HepG2 (cell line): ENCODE data around the gene SLC18A3. TPM values are rescaled to one million over a fixed set of nuclear protein-coding genes. Genes with fewer than 3 reads are reported as not detected.

ENCODE experiments used
- ATAC-seq: fragments of 200-7000 bp; cut with Tn5 transposase; 3 replicates; pipeline ENCODE4 v1.9.1; 2020; ENCODE audit warnings: mild to moderate bottlenecking, moderate library complexity
- BruUV-seq: library from RNA; stranded (reverse); fragments of 400-500 nt; replicated peaks from 2 replicates; lab custom pipeline; 2021; lab: Mats Ljungman, UMichigan
- CTCF ChIA-PET: fragments of 300-600 bp; formaldehyde crosslinking; extraction: SDS; loops from one replicate; lab custom pipeline; 2021; ENCODE audit warnings: low total read pairs, inconsistent platforms, low intra/inter-chr PET ratio; lab: Yijun Ruan, JAX
- POLR2A ChIA-PET: fragments of 350-600 bp; sonication (Branson Sonifier 250); formaldehyde crosslinking; loops from one replicate; lab custom pipeline; 2020; ENCODE audit warnings: antibody characterized with exemption, inconsistent platforms; lab: Yijun Ruan, JAX
- DNase-seq: peaks from one replicate; pipeline ENCODE4 v3.0.0-alpha.2; 2015; ENCODE audit warnings: low spot score
- FAIRE-seq: peaks from 3 replicates; lab custom pipeline; 2011; peaks lifted over from hg19 to GRCh38; lab: Jason Lieb, UNC
- H2AFZ ChIP-seq: one replicate; pipeline ENCODE4 v1.6.1; 2011; ENCODE audit warnings: low read length, inconsistent platforms
- H3K27ac ChIP-seq: fragments of 300-600 bp; 3 replicates; pipeline ENCODE4 v1.8.0; 2011; ENCODE audit warnings: mixed run types, mild to moderate bottlenecking, mixed read lengths, low read length, inconsistent platforms; ENCODE audit not compliant: insufficient read depth; ENCODE audit errors: extremely low read length
- H3K27me3 ChIP-seq, 2 experiments: fragments of 200-600 bp in 1 of 2; 2 replicates in 1 of 2; 3 replicates in 1 of 2; pipeline versions ENCODE4 v1.6.0 to v1.8.0; 2011; ENCODE audit warnings: low read length in 2 of 2, mild to moderate bottlenecking in 2 of 2, moderate library complexity in 2 of 2, inconsistent platforms in 1 of 2; ENCODE audit not compliant: insufficient read depth in 2 of 2, control insufficient read depth in 1 of 2
- H3K36me3 ChIP-seq, 2 experiments: fragments of 200-600 bp in 1 of 2; replicated peaks in 1 of 2; 2 replicates in 1 of 2; 3 replicates in 1 of 2; pipeline versions ENCODE4 v1.5.1 to v1.8.0; 2011; ENCODE audit warnings: low read length in 2 of 2, inconsistent platforms in 1 of 2; ENCODE audit not compliant: insufficient read depth in 2 of 2, control insufficient read depth in 1 of 2
- H3K4me1 ChIP-seq: 2 replicates; pipeline ENCODE4 v1.5.1; 2012; ENCODE audit warnings: low read length, inconsistent platforms; ENCODE audit not compliant: insufficient read depth
- H3K4me2 ChIP-seq: 2 replicates; pipeline ENCODE4 v1.6.0; 2011; ENCODE audit warnings: low read depth, low read length, inconsistent platforms
- H3K4me3 ChIP-seq, 3 experiments: fragments of 200-600 bp in 1 of 3; sonication (generic), shearing (Covaris generic) in 1 of 3; replicated peaks in 1 of 3; 2 replicates each; pipeline ENCODE4 v1.5.1; 2011 to 2016; ENCODE audit warnings: low read length in 3 of 3, inconsistent platforms in 2 of 3, low read depth in 2 of 3, mild to moderate bottlenecking in 2 of 3, control low read depth in 1 of 3, mixed read lengths in 1 of 3; ENCODE audit not compliant: insufficient read depth in 1 of 3
- H3K79me2 ChIP-seq: one replicate; pipeline ENCODE4 v1.6.1; 2011; ENCODE audit warnings: low read length, inconsistent platforms; ENCODE audit not compliant: insufficient read depth
- H3K9ac ChIP-seq: 2 replicates; pipeline ENCODE4 v1.6.0; 2011; ENCODE audit warnings: mild to moderate bottlenecking, low read depth, low read length, inconsistent platforms; ENCODE audit not compliant: insufficient read depth
- H3K9me3 ChIP-seq: 2 replicates; pipeline ENCODE4 v1.5.1; 2012; ENCODE audit warnings: mild to moderate bottlenecking, low read length
- H4K20me1 ChIP-seq: 2 replicates; pipeline ENCODE4 v1.6.0; 2011; ENCODE audit warnings: inconsistent platforms, mild to moderate bottlenecking, low read length, moderate library complexity; ENCODE audit not compliant: insufficient read depth
- AGO2 ChIP-seq: fragments of 200-400 bp; formaldehyde crosslinking; optimal IDR thresholded peaks from 2 replicates; pipeline ENCODE3; 2017; ENCODE audit warnings: mild to moderate bottlenecking, low read depth, low read length, moderate library complexity
- GLMP ChIP-seq: sonication (generic); formaldehyde crosslinking; IDR thresholded peaks from 2 replicates; pipeline ENCODE4 v1.9.0; 2021; ENCODE audit warnings: missing genetic modification reagents, mild to moderate bottlenecking, borderline replicate concordance
- HOXA5 ChIP-seq: sonication (generic); formaldehyde crosslinking; IDR thresholded peaks from 2 replicates; pipeline ENCODE4 v1.4.0; 2020; ENCODE audit warnings: missing genetic modification reagents
- PBX2 ChIP-seq: IDR thresholded peaks from 2 replicates; pipeline ENCODE4 v1.6.1; 2016; ENCODE audit warnings: control low read depth
- SIN3B ChIP-seq: fragments of 150-350 bp; IDR thresholded peaks from 2 replicates; pipeline ENCODE4 v1.6.1; 2014; ENCODE audit warnings: low read length
- TEAD3 ChIP-seq: optimal IDR thresholded peaks from 2 replicates; pipeline ENCODE3; 2016; ENCODE audit warnings: borderline replicate concordance
- TMF1 ChIP-seq: sonication (generic); formaldehyde crosslinking; IDR thresholded peaks from 2 replicates; pipeline ENCODE4 v1.8.1; 2022; ENCODE audit warnings: low read depth, missing genetic modification reagents
- YEATS4 ChIP-seq: sonication (generic); formaldehyde crosslinking; IDR thresholded peaks from 2 replicates; pipeline ENCODE4 v1.4.0; 2020; ENCODE audit warnings: missing genetic modification reagents, borderline replicate concordance
- ZFP41 ChIP-seq: sonication (generic); formaldehyde crosslinking; IDR thresholded peaks from 2 replicates; pipeline ENCODE4 v1.4.0; 2020; ENCODE audit warnings: mild to moderate bottlenecking, missing genetic modification reagents, borderline replicate concordance
- ZNF883 ChIP-seq: sonication (generic); formaldehyde crosslinking; IDR thresholded peaks from 2 replicates; pipeline ENCODE4 v1.5.1; 2020; ENCODE audit warnings: mild to moderate bottlenecking, missing genetic modification reagents; ENCODE audit errors: not compliant biosample characterization
- WGBS: methylation state at CpG from one replicate; pipeline ENCODE4 v1.1.6; 2017; ENCODE audit warnings: low lambda C conversion rate; 5-methylcytosine and 5-hydroxymethylcytosine counted together
- in situ Hi-C: cut with HindIII; loops from 2 replicates; pipeline ENCODE4 v1.10.0; 2017; ENCODE audit warnings: low pct_unique_long_range_greater_than_20kb; ENCODE audit not compliant: extremely low pct_ligation_motif_present
- intact Hi-C: fragments of 100-400 bp; cut with micrococcal nuclease; formaldehyde crosslinking; loops from one replicate; pipeline ENCODE4 v1.10.0; 2022; ENCODE audit not compliant: unreplicated experiment
- polyA plus RNA-seq, 8 experiments: library from polyadenylated mRNA; depleted of rRNA in 3 of 8; stranded (reverse) in 7 of 8; unstranded in 1 of 8; fragments of >200 nt; fragmentation: Illumina TruSeq in 4 of 8; extraction: Trizol in 4 of 8; gene quantifications; 2 replicates each; pipeline versions ENCODE4 v1.2.1 to v1.2.3, GENCODE V29; 2011 to 2016; ENCODE audit warnings: low read depth in 4 of 8, missing spikeins in 1 of 8, mixed read lengths in 1 of 8; ENCODE audit not compliant: insufficient read depth in 1 of 8
- total RNA-seq, 5 experiments: library from RNA; depleted of rRNA; stranded (reverse); fragments of >200 nt; fragmentation: Illumina TruSeq; extraction: Trizol; gene quantifications; 2 replicates each; pipeline ENCODE4 v1.2.3, GENCODE V29; 2016; ENCODE audit warnings: low read depth in 1 of 5

Gene SLC18A3
- total and polyA plus RNA-seq, 2 of the 13 experiments (the other 11 are each of a cell fraction or from before 2014, with no cell fraction given) = not detected

- BruUV-seq = no TSS peak
- H3K27ac ChIP-seq = no peak overlapping the region
- CTCF ChIA-PET = no interaction called here
- 0 out of 2 replicates have a peak, but pooled peaks cover under 1% of the 10 kb centered on the region for H3K4me1 ChIP-seq
- no peak for DNase-seq
- POLR2A ChIA-PET = no interaction called here
- H4K20me1 ChIP-seq = no peaks in the 10 kb centered on the region; the same call in 1 of the 2 replicates
- H2AFZ ChIP-seq = no peak overlapping the region
- H3K9ac ChIP-seq = no peak overlapping the region
- no peaks in the 10 kb centered on the region for H3K27me3 ChIP-seq
- WGBS = 59% methylated on average over 3 of the region's 7 CpGs
- H3K4me3 ChIP-seq = no peak overlapping the region
- no peak for FAIRE-seq
- H3K4me2 ChIP-seq = no peak overlapping the region
- intact Hi-C loops = no loop called here
- in situ Hi-C loops = no loop called here
- no peak for ATAC-seq
- TF ChIP-seq AGO2 (no peak), TEAD3 (CRISPR knock-in tag) (no peak), ZNF883 (CRISPR knock-in tag) (no peak), TMF1 (CRISPR knock-in tag) (no peak), PBX2 (CRISPR knock-in tag) (no peak), YEATS4 (CRISPR knock-in tag) (no peak), HOXA5 (CRISPR knock-in tag) (no peak), ZFP41 (CRISPR knock-in tag) (no peak), GLMP (CRISPR knock-in tag) (no peak), SIN3B (no peak)
- TF ChIP-seq, all 625 proteins: peak for 0
- no peaks in the 10 kb centered on the region for H3K79me2 ChIP-seq
- H3K9me3 ChIP-seq = no peaks in the 10 kb centered on the region
- no peaks in the 10 kb centered on the region for H3K36me3 ChIP-seq
Observed at GRCh38 chr10:49601857-49602256, 8.3 kb upstream of the SLC18A3 start.
